Neuron (in vitro differentiated cells): ENCODE measurements around the gene SHISA2.

Experiments
- H2AFZ ChIP-seq: one replicate; pipeline ENCODE4 v1.6.1; 2013; ENCODE audit warnings: low read depth, mild to moderate bottlenecking, inconsistent platforms, low read length, moderate library complexity
- H3K27me3 ChIP-seq: one replicate; pipeline ENCODE4 v1.6.1; 2013; ENCODE audit warnings: low read length; ENCODE audit not compliant: insufficient read depth
- H3K36me3 ChIP-seq: one replicate; pipeline ENCODE4 v1.6.1; 2013; ENCODE audit warnings: low read length; ENCODE audit not compliant: insufficient read depth
- H3K4me1 ChIP-seq: one replicate; pipeline ENCODE4 v1.6.1; 2013; ENCODE audit warnings: low read length; ENCODE audit not compliant: insufficient read depth
- H3K4me3 ChIP-seq: 2 replicates; pipeline ENCODE4 v1.5.1; 2013; ENCODE audit warnings: mild to moderate bottlenecking, low read length, moderate library complexity
- H3K9me3 ChIP-seq: one replicate; pipeline ENCODE4 v1.6.1; 2013; ENCODE audit warnings: low read length

The SHISA2 gene

DNA sequence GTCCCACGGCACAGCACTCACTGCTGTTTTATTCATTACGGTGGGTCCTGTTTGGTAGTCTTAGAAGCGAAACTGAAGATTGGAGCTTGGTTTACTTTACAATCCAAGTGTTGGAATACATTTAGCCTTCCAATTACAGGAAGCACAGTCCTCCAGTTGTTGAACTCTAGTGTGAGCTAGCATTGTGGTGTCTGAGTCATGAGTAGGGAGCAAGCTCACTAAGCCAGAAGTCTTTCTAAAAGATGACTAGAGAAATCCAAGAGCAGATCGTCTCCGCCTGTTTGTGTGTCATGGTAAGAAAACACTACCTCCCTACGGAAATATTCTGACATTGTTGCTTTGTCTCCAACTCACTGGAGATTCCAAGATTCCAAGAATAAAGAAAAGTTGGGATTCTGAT lies 10.1 kb upstream of the SHISA2 start:
- H3K27me3 ChIP-seq = no peaks in the 10 kb centered on the region
- no peaks in the 10 kb centered on the region for H3K4me1 ChIP-seq
- H3K9me3 ChIP-seq = no peaks in the 10 kb centered on the region
- no peak overlapping the region for H3K4me3 ChIP-seq
- H3K36me3 ChIP-seq = no peaks in the 10 kb centered on the region
- no peak overlapping the region for H2AFZ ChIP-seq

DNA sequence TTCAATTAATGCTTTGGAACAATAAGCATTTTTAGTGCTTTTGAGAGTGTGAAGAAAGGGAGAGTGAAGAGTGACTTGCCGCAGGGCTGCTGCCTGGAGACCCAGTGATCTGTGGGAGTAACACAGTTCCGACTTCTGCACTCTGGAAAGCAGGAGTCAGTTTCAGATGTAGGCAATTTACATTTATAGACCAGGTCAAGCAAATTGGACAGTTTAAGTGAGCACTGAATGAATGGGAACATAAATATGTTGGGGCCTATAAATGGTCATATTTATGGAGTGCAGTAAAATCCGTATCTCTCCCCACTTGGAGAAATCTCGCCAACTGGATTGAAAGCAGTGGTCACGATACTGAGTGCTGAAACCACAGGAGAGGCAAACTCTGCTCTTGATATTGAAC lies 9.4 kb upstream of the SHISA2 start:
- Histone ChIP-seq H2AFZ (no peak overlapping the region), H3K27me3 (peaks cover 2% of the 10 kb centered on the region), H3K4me3 (no peak overlapping the region), H3K4me1 (no peaks in the 10 kb centered on the region), H3K36me3 (no peaks in the 10 kb centered on the region), H3K9me3 (no peaks in the 10 kb centered on the region)

DNA sequence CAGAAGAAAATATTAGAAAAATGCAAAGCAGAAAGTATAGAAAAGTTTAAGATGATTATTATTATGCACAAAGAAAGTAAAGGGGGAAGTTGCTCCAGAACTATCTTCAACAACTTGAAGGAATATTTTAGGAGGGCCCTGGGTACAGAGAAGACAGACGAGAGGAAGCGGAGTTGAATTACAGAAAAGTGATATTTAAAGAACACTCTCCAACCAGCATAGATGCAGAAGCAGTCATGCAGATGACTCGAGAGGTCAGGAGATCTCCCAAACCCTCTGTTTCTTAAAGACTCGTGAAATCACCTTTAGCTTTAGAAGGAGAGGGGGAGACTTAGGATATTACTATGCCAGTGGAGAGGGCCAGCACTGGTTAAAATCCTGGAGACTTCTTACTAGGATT lies 8.5 kb upstream of the SHISA2 start:
- Histone ChIP-seq H3K4me3 (no peak overlapping the region), H3K36me3 (no peaks in the 10 kb centered on the region), H3K4me1 (no peaks in the 10 kb centered on the region), H3K27me3 (peaks cover 2% of the 10 kb centered on the region), H3K9me3 (no peaks in the 10 kb centered on the region), H2AFZ (no peak overlapping the region)

DNA sequence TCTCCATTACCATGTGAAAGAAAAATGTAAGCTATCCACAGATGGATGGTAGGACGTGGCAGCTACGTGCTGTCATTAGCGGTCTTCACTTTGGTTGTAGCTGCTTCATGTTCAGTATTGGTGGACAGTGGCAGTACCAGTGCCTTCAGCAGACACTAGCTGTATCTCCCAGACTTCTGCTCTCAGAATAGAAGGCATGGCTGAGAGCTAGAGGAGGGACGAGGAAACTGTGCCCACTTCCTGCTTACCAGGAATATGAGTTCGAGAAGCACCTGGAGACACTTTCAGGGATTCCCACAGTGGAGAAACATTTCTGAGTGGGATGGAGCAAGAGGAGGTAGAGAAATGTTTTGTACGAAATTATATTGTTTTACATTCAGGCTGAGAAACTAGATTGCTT lies 6.9 kb upstream of the SHISA2 start:
- H3K9me3 ChIP-seq = no peaks in the 10 kb centered on the region
- H3K36me3 ChIP-seq = no peaks in the 10 kb centered on the region
- no peaks in the 10 kb centered on the region for H3K4me1 ChIP-seq
- H3K4me3 ChIP-seq = no peak overlapping the region
- peaks cover 3% of the 10 kb centered on the region for H3K27me3 ChIP-seq
- H2AFZ ChIP-seq = no peak overlapping the region

DNA sequence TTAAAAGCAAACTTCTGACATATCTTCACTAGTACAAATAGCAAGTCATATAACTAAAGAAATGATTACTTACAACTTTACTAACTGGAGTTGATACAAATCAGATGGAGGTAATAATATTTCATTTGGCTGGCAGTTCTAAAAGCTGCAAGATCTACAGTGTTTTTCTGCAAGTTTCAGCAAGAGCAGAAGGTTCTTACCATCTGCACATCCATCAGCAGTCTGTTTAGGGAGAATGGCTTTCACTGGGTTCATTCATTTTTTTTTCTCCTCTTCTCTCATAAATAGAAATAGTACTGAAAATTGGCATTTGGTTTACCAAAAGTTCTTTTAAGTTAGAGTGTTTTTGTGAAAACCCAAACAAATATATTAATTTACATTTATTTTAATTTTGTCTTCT lies 3.1 kb upstream of the SHISA2 start:
- H3K9me3 ChIP-seq = no peaks in the 10 kb centered on the region
- peaks cover 41% of the 10 kb centered on the region for H3K27me3 ChIP-seq
- H3K4me3 ChIP-seq = no peak overlapping the region
- H3K4me1 ChIP-seq = peaks cover under 1% of the 10 kb centered on the region
- no peak overlapping the region for H2AFZ ChIP-seq
- no peaks in the 10 kb centered on the region for H3K36me3 ChIP-seq

DNA sequence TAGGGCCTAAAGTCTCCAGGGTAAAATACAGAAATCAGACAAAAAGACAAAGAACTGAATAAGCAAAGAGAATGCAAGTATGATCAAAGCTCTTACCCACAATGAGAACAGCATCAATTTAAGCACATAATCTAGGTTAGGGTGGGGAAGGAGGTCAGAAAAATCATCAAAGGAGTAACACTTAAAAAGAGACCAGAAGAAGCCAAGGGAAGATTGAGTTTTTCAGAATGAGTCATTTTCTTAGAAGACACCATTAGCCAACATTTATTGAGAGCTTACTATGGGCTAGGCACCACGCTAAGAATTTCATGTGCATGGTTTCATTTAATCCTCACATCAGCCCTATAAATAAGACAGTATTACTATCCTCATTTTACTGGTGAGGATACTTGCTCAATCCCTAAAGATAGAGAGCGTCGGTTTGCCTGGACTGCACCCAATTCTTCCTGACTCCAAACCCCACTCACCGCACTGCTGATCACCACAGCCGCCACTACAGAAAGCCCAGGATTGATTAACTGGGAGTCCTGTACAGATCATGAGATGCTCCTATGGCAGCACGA lies 1.7 kb upstream of the SHISA2 start:
- Histone ChIP-seq H3K9me3 (no peaks in the 10 kb centered on the region), H3K27me3 (peaks cover 55% of the 10 kb centered on the region), H3K4me3 (no peak overlapping the region), H3K4me1 (peaks cover 7% of the 10 kb centered on the region), H2AFZ (no peak overlapping the region), H3K36me3 (no peaks in the 10 kb centered on the region)

DNA sequence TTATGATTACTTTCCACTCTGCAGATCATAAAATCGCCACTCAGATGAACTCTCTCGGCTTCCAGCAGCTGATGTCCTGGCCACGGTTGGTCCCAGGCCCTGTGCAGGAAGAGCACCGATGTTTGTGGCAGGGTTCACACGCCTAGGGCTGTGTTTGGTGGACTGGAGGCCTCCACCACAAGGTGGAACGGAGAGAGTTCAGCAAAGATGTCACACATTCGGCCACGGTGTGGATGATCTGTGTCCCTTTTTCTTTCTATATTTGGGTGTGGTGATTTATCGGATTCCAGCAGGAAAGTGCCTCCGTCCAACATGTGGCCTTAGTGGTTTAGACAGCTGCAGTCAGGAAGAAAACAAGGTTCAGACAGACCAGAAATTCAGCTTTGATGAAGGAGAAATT lies 521 bp upstream of the SHISA2 start:
- Histone ChIP-seq H3K27me3 (peaks cover 63% of the 10 kb centered on the region), H3K4me1 (peaks cover 7% of the 10 kb centered on the region), H3K36me3 (no peaks in the 10 kb centered on the region), H3K9me3 (no peaks in the 10 kb centered on the region), H2AFZ (no peak overlapping the region), H3K4me3 (no peak overlapping the region)

DNA sequence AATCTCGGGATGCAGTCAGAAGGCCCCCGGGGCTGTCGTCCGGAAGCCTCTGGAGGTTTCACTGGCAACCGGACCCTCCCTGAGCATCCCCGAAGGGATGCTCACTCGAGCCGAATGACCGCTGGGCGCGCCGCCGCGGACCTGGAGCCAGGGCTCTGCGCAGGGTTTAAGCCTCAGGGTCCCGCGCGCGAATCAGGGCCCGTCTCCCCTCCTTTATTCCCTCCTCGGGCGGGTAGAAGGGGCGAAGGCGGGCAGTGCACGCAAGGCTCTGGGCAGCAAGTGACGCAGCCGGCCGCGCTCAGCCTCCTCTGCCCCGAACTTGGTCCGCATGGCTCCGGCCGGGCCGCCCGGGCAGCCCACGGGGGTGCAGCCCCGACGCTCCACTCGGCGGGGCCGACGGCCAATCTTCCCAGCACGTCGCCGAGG lies 572 bp downstream of the SHISA2 start:
- peaks cover 7% of the 10 kb centered on the region for H3K4me1 ChIP-seq
- no peaks in the 10 kb centered on the region for H3K9me3 ChIP-seq
- H3K27me3 ChIP-seq = peaks cover 70% of the 10 kb centered on the region

DNA sequence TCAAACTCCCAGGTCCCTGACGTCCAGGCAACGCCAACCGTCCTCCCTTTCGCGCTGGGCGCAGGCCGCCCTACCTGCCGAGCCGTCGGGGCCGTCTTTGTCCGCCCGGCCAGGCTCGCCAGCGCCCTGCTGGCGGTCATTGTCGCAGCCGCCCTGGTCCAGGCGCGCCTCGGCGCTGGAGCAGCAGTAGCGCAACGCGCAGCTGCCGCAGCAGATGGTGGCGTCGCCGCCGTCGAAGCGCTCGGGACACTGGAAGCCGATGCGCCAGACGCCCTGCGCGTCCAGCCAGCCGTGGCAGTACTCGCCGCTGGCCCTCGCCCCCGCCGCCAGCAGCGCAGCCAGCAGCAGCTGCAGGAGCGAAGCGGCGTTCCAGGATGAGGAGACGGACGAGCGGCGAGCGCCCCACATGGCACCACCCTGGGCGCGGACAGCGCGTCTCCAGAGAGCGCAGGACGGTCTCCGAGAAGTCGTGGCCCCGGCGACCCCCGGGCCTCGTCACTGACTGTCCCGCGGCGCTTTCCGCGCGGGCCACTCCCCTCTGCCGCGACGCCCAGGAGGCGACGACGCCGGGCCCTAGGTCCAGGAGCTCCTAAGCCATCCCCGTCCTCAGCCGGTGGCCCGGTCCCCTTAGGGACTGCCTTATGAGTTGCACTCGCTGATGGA lies 1.1 kb downstream of the SHISA2 start:
- no peak overlapping the region for H2AFZ ChIP-seq
- no peaks in the 10 kb centered on the region for H3K9me3 ChIP-seq
- peaks cover 70% of the 10 kb centered on the region for H3K27me3 ChIP-seq
- H3K4me3 ChIP-seq = peak overlapping the region; percentile 10
- H3K4me1 ChIP-seq = peaks cover 7% of the 10 kb centered on the region
- no peaks in the 10 kb centered on the region for H3K36me3 ChIP-seq

More for the DNA sequence above, 572 bp downstream of the SHISA2 start:
- peak overlapping the region; percentile 30 for H3K4me3 ChIP-seq
- no peaks in the 10 kb centered on the region for H3K36me3 ChIP-seq
- peak overlapping the region; percentile 61 for H2AFZ ChIP-seq

DNA sequence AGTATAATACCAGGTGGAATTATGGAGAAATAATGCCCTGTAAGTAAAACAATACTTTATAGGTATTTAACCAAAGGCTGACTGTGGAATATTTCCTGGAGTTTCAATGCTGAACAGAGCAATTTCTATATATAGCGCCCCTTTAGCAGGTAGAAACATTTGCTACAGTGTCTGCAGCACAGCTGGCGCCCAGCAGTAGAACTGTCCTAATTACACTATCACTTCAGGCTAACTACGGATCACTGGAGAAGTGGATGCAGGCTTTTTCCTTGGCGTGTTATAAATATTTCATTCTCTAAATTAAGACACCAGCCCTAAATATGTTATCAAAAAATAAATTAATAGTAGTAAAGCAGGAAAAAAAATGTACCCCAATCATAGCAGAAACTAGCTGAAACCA lies 3.1 kb downstream of the SHISA2 start:
- Histone ChIP-seq H3K36me3 (no peaks in the 10 kb centered on the region), H3K27me3 (peaks cover 69% of the 10 kb centered on the region), H3K4me3 (no peak overlapping the region), H3K4me1 (peaks cover 7% of the 10 kb centered on the region), H2AFZ (no peak overlapping the region), H3K9me3 (no peaks in the 10 kb centered on the region)

DNA sequence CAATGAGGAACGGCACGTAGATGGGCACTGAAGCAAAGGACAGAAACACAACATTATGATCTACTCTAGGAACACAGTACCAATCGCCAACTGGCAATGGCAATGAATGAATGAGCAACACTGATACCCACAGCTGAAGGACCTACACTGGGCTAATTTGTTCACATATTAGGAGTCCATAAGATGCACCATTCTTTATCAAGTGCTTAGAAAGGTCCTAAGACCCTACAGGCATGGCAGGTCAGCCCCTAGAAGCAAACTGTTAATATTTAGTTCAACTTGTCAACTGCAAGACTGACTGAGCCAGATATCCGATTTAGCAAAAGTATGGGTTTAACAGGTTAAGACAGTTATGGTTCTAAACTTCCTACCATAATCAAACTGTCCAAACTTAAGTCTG lies 4.8 kb downstream of the SHISA2 start:
- no peak overlapping the region for H3K4me3 ChIP-seq
- H3K36me3 ChIP-seq = no peaks in the 10 kb centered on the region
- H2AFZ ChIP-seq = no peak overlapping the region
- peaks cover 7% of the 10 kb centered on the region for H3K4me1 ChIP-seq
- H3K9me3 ChIP-seq = no peaks in the 10 kb centered on the region
- H3K27me3 ChIP-seq = peaks cover 52% of the 10 kb centered on the region

DNA sequence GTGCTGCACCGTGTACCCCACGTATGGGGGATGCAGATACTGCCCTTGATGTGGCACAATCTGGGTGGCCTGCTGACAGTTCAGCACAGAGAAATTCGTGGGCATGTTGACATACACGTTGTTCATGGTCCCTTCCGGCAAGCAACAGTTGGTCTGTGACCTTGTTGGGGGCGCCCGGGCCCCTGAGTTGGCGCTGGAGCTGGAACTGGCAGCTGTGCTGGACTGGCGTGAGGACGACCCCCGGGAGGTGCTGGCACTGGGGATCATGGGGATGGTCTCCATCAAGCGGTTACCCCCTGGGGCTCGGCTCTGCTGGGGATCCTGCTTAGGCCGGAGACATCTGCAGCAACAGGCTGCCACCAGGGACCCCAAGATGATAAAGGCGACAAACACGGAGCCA lies 5.2 kb downstream of the SHISA2 start:
- Histone ChIP-seq H3K27me3 (peaks cover 48% of the 10 kb centered on the region), H3K9me3 (no peaks in the 10 kb centered on the region), H3K36me3 (no peaks in the 10 kb centered on the region), H3K4me1 (peaks cover 7% of the 10 kb centered on the region), H3K4me3 (no peak overlapping the region), H2AFZ (no peak overlapping the region)

DNA sequence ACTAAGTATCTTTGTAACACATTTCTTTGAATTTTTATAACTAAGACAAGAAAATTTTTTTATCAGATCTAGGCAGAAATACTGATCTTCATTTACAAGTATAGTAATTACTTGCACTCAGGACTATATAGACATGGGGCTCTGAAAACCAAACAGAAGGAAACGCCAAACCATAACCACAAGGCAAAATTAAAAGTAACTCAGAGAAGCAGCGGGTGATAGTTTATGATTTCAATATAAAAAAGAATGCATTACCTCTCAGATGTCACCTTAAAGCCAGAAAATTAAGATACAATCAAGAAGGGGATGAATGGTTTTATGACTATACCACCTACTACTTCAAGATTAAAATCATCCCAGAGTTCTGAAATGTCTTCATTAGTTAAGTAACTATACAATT lies 6.7 kb downstream of the SHISA2 start:
- no peaks in the 10 kb centered on the region for H3K36me3 ChIP-seq
- H2AFZ ChIP-seq = no peak overlapping the region
- peaks cover 7% of the 10 kb centered on the region for H3K4me1 ChIP-seq
- peaks cover 37% of the 10 kb centered on the region for H3K27me3 ChIP-seq
- H3K4me3 ChIP-seq = no peak overlapping the region
- no peaks in the 10 kb centered on the region for H3K9me3 ChIP-seq

DNA sequence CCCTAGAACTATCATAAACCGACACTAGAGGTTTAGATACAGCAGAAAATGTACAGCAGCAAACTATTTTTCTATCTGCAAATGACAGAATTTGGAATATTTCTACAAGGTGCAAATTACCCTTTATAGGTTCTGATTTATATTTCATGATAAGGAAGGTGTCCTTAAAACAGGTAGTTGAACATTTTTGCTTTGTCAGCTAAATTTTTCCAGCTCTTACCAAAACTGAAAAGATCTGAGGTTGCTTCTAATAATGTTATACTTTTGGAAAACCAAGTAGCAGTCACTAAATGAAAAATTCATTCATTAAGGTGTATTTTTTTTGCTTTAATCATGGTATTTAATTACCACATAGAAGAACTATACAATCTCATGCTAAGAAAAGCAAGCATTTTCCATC lies 9.0 kb downstream of the SHISA2 start:
- no peaks in the 10 kb centered on the region for H3K36me3 ChIP-seq
- H3K27me3 ChIP-seq = peaks cover 17% of the 10 kb centered on the region
- H3K4me3 ChIP-seq = no peak overlapping the region
- no peaks in the 10 kb centered on the region for H3K4me1 ChIP-seq
- no peak overlapping the region for H2AFZ ChIP-seq
- H3K9me3 ChIP-seq = no peaks in the 10 kb centered on the region
